ENCODE data around the gene TPH2.

DNA sequence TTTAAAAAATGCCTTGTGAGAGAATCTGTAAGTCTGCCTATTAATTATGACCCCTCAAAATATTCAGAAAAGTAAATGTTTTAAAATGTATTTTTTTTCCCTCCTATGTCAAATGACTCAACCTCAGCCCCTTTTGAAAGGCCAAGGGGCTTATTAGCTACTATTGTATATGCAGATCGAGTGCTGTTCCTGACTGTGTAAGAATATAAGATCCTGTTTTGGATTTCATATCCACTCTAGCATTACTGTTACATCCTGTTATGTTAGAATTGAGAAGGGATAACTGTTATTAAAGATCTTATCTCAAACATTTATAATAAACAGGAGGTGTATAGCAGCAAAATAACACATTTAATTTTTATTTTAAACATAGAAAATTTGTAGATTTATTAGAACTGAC, 46.6 kb upstream of the TPH2 start:
- TF ChIP-seq, protein P1, sequence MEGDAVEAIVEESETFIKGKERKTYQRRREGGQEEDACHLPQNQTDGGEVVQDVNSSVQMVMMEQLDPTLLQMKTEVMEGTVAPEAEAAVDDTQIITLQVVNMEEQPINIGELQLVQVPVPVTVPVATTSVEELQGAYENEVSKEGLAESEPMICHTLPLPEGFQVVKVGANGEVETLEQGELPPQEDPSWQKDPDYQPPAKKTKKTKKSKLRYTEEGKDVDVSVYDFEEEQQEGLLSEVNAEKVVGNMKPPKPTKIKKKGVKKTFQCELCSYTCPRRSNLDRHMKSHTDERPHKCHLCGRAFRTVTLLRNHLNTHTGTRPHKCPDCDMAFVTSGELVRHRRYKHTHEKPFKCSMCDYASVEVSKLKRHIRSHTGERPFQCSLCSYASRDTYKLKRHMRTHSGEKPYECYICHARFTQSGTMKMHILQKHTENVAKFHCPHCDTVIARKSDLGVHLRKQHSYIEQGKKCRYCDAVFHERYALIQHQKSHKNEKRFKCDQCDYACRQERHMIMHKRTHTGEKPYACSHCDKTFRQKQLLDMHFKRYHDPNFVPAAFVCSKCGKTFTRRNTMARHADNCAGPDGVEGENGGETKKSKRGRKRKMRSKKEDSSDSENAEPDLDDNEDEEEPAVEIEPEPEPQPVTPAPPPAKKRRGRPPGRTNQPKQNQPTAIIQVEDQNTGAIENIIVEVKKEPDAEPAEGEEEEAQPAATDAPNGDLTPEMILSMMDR (optimal IDR thresholded peaks at IDR 0.05 in 1 of 3, IDR thresholded peaks at IDR 0.05 in 1 of 3, conservative IDR thresholded peaks at IDR 0.05 in 1 of 3; ENCODE audit: extremely low read depth in 1 of 3, insufficient read depth in 2 of 3, low read length in 3 of 3) = no peak
- TF ChIP-seq EZH2 (IDR thresholded peaks at IDR 0.05; ENCODE audit: low read length) = no peak

Measured in keratinocyte (primary cell).